Lower lobe of right lung (tissue), 2 donors: ENCODE results near the gene GSK3B. TPM values are rescaled to one million over a fixed set of nuclear protein-coding genes. Genes with fewer than 3 reads are reported as not detected.

Experiments
- ATAC-seq, 2 donors: fragments of 200-7000 bp; cut with Tn5 transposase; one replicate each; pipeline ENCODE4 v1.9.1; 2020 to 2022; ENCODE audit warnings: mild to moderate bottlenecking in 2 of 2, moderate library complexity in 2 of 2
- DNase-seq: peaks from one replicate; pipeline ENCODE4 v3.0.0-alpha.2; 2020
- H3K27ac ChIP-seq: fragments of 200-600 bp; one replicate; pipeline ENCODE4 v1.8.0; 2022
- H3K27me3 ChIP-seq: fragments of 200-600 bp; one replicate; pipeline ENCODE4 v1.8.0; 2022; ENCODE audit warnings: low read depth
- H3K36me3 ChIP-seq: fragments of 200-600 bp; one replicate; pipeline ENCODE4 v1.8.0; 2022; ENCODE audit warnings: mild to moderate bottlenecking
- H3K4me1 ChIP-seq: fragments of 200-600 bp; one replicate; pipeline ENCODE4 v1.8.0; 2022
- H3K4me3 ChIP-seq: fragments of 200-600 bp; one replicate; pipeline ENCODE4 v1.8.0; 2022; ENCODE audit warnings: mild to moderate bottlenecking
- H3K9me3 ChIP-seq: fragments of 200-600 bp; one replicate; pipeline ENCODE4 v1.8.0; 2022
- intact Hi-C: fragments of 100-400 bp; cut with DNase I; formaldehyde crosslinking; loops from one replicate; pipeline ENCODE4 v1.11.0; 2022
- total RNA-seq: library from RNA; stranded (reverse); fragmentation: NEBNext Ultra II Directional; extraction: Animal tissue kit (Norgen Biotek cat#: 25700); gene quantifications from one replicate; pipeline ENCODE4 v1.2.1, GENCODE V29; 2021
- TF ChIP-seq, protein P1 (sequence below): fragments of 200-600 bp; IDR thresholded peaks from one replicate; pipeline ENCODE4 v1.8.0; 2022; ENCODE audit warnings: antibody characterized with exemption, mild to moderate bottlenecking
- donor health status: DM: no; HTN: yes; CAD: no; lungs with severe emphysema.

Gene GSK3B
- total RNA-seq, 1 donor from 2014 or later = 48.4 TPM

DNA sequence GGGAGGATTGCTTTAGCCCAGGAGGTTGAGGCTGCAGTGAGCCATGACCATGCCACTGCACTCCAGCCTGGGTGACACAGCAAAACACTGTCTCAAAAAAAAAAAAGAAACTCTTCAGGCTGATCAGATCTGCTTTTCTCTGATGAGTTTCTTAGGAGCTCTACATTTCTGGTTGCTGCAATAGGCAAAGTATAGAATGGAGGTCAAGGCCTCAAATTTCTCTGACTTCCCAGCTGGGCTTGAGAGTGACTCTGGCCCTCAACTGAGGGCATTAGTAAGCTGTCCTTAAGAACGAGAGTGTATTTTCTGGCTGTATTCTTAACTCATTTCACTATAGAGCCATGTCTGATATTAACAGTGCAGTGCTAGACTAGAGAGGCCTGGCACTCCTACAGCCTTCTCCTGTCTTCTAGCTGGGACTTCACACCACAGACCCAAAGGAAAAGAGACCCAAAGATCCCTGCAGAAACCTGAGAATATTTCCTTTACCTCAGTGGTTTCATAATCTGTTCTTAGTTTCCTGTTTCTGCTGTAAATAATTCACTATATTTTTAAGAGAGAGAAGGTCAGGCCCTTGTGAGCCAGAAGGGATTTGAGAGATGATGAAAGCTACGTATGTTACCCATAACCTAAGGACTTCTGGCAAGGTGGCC is 314.4 kb downstream of the GSK3B start:
- DNase-seq (no peak), ATAC-seq (no peak)
- H3K27ac ChIP-seq = no peak overlapping the region
- TF ChIP-seq, protein P1, sequence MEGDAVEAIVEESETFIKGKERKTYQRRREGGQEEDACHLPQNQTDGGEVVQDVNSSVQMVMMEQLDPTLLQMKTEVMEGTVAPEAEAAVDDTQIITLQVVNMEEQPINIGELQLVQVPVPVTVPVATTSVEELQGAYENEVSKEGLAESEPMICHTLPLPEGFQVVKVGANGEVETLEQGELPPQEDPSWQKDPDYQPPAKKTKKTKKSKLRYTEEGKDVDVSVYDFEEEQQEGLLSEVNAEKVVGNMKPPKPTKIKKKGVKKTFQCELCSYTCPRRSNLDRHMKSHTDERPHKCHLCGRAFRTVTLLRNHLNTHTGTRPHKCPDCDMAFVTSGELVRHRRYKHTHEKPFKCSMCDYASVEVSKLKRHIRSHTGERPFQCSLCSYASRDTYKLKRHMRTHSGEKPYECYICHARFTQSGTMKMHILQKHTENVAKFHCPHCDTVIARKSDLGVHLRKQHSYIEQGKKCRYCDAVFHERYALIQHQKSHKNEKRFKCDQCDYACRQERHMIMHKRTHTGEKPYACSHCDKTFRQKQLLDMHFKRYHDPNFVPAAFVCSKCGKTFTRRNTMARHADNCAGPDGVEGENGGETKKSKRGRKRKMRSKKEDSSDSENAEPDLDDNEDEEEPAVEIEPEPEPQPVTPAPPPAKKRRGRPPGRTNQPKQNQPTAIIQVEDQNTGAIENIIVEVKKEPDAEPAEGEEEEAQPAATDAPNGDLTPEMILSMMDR = no peak
- intact Hi-C loops = no loop called here
- no peaks in the 10 kb centered on the region for H3K27me3 ChIP-seq
- H3K4me3 ChIP-seq = no peak overlapping the region
- no peaks in the 10 kb centered on the region for H3K36me3 ChIP-seq
- H3K4me1 ChIP-seq = no peaks in the 10 kb centered on the region
- peaks cover 11% of the 10 kb centered on the region for H3K9me3 ChIP-seq

DNA sequence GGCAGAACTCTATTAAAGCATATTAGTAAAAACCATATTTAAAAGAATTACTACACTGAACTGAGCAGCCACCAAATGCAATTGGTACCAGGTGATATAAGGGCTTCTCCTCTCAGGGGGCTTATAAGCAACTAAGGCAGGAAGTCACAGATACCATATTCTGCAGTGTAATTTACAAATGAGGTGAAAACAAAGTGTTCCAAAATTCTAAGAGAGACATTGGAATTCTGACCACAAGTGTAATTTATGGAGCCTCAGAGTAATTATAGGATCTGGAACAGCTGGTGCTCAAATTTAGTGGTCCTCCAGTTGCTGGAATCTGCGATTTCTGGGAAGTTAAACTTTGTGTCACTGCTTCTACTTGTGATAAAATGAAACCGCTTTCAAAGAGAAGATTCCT is 315.4 kb downstream of the GSK3B start:
- no peak for DNase-seq

DNA sequence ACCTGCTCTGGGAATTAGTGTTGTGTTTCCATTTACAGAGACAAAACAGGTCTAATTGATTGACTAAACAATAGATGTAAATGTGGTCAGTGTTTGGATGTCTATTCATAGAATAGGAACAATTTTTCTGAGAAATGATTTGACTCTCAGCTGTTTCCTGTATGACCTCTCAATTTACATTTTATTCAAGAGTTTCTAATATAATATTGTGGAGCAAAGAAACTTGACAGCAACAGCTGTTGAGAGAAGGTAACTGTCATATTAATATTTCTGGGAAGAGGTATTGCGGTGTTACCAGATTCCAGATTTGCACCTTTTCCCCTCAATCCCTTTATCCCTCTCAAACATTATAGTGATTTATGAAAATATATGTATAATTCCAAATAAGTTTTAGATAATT is 316.1 kb downstream of the GSK3B start:
- ATAC-seq = no peak
- no peaks in the 10 kb centered on the region for H3K27me3 ChIP-seq
- DNase-seq = no peak
- no peaks in the 10 kb centered on the region for H3K36me3 ChIP-seq
- H3K9me3 ChIP-seq = peaks cover 11% of the 10 kb centered on the region
- H3K4me3 ChIP-seq = no peak overlapping the region
- TF ChIP-seq, protein P1 = no peak
- intact Hi-C loops = no loop called here
- no peak overlapping the region for H3K27ac ChIP-seq
- no peaks in the 10 kb centered on the region for H3K4me1 ChIP-seq

More for the DNA sequence above, 315.4 kb downstream of the GSK3B start:
- Histone ChIP-seq H3K27ac (no peak overlapping the region), H3K4me1 (no peaks in the 10 kb centered on the region), H3K36me3 (no peaks in the 10 kb centered on the region), H3K4me3 (no peak overlapping the region), H3K9me3 (peaks cover 11% of the 10 kb centered on the region), H3K27me3 (no peaks in the 10 kb centered on the region)
- TF ChIP-seq, protein P1 = no peak
- intact Hi-C loops = no loop called here
- ATAC-seq = no peak

DNA sequence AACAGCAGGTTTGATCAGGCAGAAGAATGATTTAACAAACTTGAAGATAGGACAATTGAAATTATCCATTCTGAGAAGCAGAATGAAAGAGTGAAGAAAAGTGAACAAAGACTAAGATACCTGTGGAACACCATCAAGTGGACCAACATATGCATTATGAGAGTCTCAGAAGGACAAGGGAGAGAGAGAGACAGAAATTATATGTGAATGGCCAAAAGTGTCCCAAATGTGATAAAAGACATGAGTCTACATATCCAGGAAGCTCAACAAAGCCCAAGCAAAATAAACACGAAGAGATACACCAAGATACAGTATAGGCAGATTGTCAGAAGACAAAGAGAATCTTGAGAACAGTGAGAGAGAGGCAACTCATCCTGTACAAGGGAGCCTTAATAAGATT is 317.9 kb downstream of the GSK3B start:
- peaks cover 11% of the 10 kb centered on the region for H3K9me3 ChIP-seq
- ATAC-seq (no peak), DNase-seq (no peak)
- H3K27ac ChIP-seq = no peak overlapping the region
- no peak overlapping the region for H3K4me3 ChIP-seq
- TF ChIP-seq, protein P1 = no peak
- intact Hi-C loops = no loop called here
- H3K27me3 ChIP-seq = no peaks in the 10 kb centered on the region
- H3K36me3 ChIP-seq = no peaks in the 10 kb centered on the region
- no peaks in the 10 kb centered on the region for H3K4me1 ChIP-seq

DNA sequence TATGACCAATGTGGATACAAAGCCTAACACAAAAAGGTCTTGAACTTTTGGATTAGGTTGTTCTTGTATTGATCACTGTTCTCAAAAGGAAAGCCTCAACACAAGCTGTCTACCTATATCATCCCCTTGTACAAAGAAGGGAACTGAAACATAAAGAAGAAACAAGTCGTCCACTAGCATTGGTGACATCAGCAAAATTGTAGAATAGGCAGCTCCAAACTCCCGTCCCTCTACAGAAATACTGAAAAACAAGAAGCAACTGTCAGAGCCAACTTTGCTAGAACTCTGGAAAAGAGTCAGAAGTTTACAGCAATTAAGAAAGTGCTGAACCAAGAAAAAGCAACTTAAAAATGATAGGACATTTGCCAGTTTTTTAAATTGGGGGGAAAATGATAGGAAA is 319.8 kb downstream of the GSK3B start:
- no peak for DNase-seq

More for the DNA sequence above, 319.8 kb downstream of the GSK3B start:
- TF ChIP-seq, protein P1 = no peak
- Histone ChIP-seq H3K27ac (no peak overlapping the region), H3K4me1 (no peaks in the 10 kb centered on the region), H3K9me3 (peaks cover 11% of the 10 kb centered on the region), H3K36me3 (no peaks in the 10 kb centered on the region), H3K4me3 (no peak overlapping the region), H3K27me3 (no peaks in the 10 kb centered on the region)
- no peak for ATAC-seq
- intact Hi-C loops = no loop called here

Other genes starting within 250 kb of the GSK3B start
- 0.32 TPM for gene GPR156, start 190.8 kb upstream of the GSK3B start, total RNA-seq